CD4-positive, alpha-beta T cell treated with Interleukin-12 subunit alpha and Interleukin-12 subunit beta, for 1 hour (primary cell): ENCODE data around the gene SHC4.
"Not testable (repeated sequence)": the region's sequence is repeated elsewhere in the genome, so short reads cannot be mapped to it uniquely, and the experiment has no call there.

Source experiments
- DNase-seq: peaks from one replicate; pipeline ENCODE4 v3.0.0-alpha.2; 2020

SHC4 gene, protein sequence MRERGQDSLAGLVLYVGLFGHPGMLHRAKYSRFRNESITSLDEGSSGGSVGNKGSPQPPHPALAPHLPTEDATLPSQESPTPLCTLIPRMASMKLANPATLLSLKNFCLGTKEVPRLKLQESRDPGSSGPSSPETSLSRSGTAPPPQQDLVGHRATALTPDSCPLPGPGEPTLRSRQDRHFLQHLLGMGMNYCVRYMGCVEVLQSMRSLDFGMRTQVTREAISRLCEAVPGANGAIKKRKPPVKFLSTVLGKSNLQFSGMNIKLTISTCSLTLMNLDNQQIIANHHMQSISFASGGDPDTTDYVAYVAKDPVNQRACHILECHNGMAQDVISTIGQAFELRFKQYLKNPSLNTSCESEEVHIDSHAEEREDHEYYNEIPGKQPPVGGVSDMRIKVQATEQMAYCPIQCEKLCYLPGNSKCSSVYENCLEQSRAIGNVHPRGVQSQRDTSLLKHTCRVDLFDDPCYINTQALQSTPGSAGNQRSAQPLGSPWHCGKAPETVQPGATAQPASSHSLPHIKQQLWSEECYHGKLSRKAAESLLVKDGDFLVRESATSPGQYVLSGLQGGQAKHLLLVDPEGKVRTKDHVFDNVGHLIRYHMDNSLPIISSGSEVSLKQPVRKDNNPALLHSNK

DNA sequence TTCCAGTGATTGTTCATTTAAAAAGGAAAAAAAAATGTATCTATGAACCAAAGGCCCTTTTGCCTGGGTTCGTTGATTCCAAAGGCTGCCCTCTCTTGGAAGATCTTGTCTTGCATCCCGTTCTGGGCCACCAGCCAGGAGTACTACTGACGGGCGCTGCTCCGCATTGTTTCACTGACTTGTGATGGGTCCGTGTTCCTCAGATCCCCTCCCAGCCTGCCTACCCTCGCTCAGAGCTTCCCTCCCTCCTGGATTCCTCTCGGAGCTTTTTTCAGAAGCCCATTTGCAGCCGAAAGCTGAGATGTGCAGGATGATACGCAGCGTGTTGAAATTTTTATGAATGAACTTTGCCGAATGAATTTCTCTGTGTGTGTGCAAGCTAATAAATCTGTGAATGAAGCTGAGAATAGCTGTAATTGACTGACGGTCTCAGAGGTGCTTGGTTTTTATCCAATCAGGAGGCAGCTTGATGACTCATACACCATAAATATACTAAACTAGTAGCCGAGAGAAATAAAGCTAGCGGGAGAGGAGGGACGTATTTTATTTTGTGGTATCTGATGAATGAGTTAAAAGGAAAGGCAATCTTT is at the start of gene SHC4:
SHC4 (minus strand) TSS at position 396 of the 590 bp plus-strand sequence. CDS start 904 bp downstream, outside the sequence.
- peak; percentile 44 for DNase-seq

DNA sequence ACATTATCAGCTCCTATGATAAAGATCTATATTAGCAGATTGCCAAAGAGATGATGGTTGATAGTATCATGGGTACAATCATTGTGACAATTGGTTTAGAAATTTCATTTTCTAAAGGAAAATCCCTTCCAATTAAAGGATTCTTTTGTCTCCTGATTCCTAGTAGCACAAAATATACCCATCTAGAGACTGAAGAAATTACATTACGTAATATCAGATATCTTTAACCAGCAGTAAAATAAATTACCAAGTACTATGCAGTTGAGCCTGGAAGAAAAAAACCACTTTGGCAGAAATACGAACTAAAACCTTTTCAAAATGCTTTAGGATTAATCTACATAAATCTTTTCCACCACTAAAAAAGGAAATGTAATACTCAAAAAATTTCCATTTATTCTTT is 35.6 kb upstream of the SHC4 start:
- no peak for DNase-seq

DNA sequence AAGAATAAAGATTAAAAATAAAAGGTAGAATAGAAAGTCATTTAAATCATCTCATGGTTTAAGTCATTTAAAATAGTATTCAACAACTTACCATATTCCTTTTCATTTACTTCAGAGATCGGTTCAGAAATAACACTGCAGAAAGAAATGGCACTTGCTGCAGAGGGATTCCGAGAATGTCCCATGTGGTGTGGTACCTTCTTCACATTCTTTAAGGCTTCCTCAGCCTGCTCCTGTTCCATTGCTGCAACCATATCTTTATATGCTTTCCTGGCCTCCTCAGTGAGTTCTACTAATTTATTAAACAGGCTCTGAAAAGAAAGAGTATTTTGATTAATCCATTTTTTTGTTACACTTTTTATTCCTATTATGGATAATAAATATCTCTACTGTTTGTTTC is 32.6 kb upstream of the SHC4 start:
- no peak for DNase-seq

DNA sequence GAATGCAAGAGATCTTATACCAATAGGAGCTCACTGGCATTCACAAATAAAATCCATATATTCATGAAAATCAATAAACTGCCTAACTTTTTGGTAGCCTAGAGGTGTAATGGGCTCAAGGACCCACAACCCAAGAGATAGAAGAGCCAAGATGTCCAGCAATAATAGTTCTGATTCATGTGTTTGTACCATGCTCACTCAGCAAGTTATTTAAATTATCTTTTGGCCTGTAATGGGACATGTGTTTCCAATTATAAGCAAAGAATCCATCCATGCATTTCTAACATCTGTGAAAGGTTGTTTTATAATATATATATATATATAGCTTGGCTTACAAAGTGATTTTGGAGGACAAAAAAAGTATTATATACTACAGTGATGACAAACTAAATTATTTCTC is 29.7 kb upstream of the SHC4 start:
- DNase-seq = no peak

DNA sequence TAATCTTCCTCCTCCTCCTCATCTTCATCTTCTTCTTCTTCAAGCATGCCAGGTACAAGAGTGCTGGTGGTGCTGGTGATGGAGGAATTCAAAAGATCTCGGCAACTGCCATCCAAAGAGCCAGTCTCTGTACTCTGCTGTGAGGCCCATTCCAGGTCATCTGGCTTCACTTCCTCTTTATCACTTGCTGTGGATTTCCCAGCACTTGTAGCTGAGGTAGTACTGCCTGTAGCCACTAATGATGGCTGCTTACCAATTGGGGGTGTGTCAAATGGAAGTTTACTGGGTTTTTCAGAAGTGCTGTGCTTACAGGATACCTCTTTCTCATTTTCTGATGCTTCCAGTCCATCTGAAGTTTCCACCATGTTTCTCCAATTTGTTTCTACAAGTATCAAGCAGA is 28.8 kb upstream of the SHC4 start:
- DNase-seq = no peak

DNA sequence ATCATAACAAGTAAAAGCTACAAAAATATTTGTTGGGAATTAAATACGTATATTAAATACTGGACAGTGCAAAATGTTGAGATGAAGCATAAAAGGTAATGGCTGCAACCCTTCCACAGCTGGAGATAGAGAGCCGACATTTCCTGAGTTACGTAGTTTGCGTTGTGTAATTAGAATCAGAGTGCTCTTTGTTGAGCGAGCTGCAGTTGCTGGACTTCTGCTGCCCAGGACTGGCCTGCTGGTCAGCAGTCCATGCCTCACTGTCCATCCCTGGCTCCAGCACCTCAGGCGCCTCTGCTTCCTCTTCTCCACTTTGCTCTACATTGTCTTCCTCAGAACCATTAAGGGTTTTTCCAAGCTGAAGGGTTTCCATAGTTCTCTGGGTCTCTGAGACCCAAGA is 28.4 kb upstream of the SHC4 start:
- DNase-seq = no peak

DNA sequence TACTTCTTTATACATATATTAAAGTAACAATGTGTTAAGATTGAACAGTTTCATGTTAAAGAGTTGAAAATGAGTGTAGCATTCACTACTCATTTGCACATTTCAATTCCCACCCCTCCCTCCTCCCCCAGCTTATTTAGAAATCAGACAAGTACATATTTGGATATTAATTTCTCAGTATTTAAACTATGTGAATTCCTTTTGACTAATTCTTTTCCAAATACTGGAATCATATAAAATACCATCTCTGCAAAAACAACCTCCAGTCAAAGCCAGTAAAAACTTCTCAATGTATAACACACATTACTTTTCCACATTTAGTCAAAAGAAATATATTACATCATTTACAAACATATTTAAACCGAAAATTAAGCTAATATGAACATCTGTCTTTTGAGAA is 25.5 kb upstream of the SHC4 start:
- DNase-seq = no peak

DNA sequence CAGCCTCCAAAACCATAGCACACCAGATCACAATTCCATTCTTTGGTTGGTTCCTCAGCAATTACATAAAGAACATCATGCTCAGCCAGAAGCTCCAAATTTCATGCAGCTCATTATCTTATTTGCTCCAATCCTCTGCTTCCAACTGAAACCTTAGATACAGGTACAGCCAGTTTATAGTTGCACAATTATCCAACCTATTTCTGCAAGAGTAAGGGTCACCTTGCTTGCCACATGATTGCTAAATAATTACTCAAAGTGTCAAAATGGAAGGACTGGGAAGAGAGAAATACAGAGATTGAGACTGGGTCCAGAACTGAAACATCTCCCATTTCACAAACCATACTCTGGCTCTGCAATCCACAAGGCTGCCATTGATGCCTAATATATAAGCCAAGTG is 23.4 kb upstream of the SHC4 start:
- DNase-seq = no peak

DNA sequence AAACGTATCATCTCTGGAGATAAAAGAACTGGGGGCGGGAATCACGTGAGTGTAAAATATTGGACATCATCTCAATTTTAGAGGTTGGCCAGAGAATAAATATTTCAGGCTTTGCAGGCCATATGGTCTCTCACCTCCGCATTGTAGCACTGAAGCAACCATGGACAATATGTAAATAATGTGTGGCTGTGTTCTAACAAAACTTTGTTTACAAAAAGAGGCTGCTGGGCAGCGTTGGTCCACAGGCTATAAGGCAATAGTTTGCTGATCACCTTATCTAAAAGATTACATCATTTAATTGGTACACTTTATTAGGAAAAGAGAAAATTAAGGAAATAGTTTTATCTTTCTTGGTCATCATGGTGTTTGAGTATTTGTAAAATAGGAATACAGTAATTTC is 22.5 kb upstream of the SHC4 start:
- DNase-seq = no peak

DNA sequence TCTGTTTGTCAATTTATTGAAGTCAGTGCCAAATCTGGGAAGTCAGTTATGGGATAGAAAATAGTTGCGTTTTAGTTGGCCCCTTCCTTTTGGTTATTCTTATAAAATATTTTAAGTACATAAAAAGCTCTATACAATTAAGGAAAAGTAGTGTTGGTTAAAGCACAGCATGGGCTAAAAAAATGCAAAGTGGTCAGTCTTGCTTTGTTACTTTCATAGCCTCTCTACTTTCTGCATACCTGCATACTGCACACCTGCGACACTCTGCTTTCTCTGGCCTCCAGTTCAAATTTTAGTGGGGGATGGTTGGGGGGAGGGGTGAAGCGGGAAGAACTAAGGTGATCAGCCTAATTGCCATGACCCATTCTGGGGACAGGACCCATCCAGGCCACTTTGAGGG is 21.8 kb upstream of the SHC4 start:
- no peak for DNase-seq

DNA sequence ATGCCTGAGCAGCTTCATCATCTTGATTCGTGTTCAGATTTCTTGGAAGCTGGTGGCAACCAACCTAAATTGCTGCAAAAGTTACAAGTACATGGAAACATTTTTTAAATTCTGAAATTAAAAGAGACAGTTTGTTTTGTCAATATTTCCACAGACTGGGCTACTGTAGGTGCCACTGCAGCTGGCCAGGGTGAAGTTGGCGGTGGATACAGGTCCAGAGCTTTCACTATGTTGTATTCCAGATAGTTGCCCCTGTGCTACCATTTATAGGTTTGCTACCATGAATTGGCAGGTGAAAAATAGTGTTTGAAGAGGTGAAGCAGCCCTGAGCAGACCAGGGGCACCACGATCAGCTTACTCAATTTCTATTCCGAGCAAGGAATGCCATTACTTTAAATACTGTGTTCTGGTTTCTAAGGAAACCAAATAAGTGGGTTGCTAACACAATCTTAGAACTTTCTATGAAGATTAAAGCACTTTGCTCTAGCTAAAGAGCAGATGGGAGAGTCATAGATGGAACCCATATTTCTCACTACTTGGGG is 21.2 kb upstream of the SHC4 start:
- DNase-seq = no peak

DNA sequence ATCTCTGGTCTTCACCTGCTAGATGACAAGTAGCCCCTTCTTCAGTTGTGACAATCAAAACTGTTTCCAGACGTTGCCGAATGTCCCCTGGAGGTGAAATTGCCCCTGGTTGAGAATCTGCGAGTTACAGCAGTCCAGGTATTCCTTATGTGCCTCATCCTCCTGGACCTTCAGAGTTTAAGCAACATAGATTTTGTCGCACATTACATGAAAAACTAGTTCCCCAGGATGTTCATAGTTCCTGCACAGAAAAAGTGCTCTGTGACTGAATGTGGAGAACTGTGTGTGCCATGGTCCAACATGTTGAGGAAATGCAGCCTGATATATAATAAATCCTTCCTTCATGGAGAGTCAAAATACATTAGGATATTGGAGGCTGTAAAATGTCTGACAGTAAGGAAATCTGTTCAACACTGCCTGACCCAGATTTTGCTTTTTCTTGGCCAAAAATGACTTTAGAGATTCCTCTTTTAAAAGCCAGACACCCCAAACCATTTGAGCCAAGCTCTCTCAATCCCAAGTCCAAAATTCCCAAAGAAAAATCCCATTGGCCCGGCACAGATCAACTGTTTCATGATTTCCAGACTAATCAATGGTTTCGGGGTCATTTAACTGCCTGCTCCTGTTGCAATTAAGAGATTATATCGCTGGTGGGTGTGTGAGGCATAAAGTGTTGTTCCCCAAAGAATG is 20.4 kb upstream of the SHC4 start:
- DNase-seq = no peak

DNA sequence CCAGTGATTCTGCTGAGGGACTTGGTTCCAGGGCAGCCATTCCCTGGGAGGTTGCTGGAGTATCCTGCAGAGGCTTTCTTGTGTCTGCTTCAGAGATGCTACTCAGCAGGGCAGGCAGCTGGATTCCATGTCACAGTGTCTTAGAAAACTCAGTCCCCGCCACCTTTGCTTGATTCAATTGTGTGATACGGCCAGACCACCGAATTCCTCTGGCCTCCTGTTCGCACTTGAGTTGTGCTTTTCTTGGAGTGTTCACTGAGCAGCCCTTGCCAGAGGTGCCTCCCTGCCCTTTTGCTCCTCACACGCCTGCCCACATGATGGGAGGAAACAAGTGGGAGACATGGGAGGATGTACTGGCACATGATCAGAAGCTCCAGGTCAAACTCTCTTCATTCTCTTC is 19.6 kb upstream of the SHC4 start:
- DNase-seq = no peak

DNA sequence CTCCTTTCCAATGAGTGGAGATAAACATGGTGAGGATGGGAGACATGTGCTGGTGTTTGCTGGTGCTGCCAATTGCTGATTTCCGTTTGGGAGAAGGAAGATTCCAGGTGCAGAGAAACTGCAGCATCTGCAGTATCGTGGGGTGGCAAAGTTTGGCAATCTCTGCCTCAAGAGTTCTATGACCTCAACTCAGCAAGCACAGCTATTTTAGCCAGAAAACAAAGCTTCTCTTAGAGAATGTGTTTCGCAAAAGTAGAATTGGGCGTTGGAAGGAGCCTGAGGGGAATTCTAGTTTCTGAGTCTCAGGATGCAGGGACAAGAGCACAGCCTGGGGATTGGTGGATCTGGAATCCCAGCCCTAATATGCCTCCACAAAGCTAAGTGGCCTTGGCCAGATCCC is 18.2 kb upstream of the SHC4 start:
- no peak for DNase-seq

DNA sequence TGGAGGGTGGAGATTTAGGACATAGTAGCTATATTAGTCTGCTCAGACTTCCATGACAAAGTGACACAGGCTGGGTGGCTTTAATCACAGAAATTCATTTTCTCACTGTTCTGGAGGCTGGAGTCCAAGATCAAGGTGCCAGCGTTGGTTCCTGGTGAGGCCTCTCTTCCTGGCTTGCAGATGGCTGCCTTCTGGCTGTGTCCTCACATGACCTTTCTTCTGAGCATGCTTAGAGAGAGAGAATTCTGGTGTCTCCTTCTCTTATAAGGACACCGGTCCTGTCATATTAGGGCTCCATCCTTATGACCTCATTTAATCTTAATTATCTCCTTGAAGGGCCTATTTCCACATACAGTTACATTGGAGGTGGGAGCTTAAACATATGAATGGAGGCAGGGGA is 14.9 kb upstream of the SHC4 start:
- DNase-seq = no peak

DNA sequence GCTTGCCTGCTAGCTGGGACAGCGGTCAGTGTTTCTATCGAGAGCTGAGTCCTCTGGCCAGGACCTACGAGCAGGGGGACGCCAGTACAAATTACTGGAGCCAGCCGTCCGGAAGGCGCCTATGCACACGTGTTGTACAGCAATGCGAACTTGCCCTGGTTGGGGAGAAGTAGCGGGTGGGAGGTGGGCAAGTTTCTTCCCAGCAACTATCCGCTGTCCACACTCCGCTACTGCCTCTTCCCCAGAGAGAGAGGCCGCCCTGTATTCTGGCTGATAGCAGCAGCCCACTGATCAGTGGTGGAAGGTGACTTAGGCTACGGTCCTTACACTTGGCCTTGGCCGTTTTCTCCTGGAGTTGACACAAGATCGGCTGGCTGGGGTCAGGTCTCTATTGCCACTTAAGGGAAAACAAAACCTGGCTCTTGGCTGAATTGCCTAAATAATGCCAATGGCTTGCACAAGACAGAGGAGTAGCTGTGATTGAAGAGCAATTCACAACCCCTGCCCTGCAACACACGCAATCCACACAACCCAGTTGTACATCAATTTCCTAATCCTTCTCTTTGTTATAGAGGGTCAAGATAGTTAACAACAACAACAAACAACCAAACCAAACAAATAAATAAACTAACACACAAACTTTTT is 12.8 kb upstream of the SHC4 start:
- no peak for DNase-seq

DNA sequence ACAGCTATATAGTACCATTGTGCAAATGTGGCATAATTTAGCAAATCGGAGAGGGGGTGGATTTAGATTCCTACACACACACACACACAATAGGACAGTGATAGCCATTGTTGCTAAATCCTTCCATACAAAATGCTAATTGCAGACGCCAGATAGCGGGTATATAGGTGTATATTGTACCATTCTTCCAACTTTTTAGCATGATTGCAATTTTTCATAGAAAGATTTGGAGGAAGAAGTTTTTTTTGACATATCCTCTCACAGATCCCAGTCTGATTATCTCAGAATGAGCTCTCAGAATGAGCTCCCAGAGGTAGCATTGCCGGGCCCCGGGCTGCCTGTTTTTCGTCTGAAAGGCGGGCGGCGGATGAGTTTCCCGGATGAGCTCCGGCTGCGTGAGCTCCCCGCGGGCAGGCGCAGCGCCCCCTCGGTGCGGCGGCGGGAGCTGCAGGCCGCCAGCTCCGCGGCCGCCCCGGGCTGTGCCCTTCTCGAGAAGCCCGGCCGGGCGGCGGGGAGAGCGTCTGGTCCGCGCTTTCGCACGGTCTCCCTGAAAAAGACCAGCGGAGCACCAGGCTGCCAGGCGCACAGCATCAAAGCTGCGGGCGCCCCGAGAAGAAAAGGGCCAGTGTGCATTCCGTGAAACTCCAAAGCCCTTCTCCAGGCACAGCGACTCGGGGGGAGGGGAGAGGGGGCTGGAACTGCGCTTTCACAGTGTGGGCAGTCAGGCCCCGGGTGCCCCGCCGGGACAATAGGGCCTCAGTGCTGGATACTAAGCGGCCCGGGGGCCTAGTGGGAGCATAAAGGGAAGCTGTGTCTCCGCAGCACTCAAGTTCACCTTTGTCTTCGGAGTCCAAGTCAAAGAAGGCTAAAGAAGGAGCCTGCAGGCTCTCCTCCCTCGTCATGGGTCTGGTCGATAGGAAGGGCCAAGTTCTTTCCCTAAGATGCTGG is 12.0 kb upstream of the SHC4 start:
- peak; percentile 73 for DNase-seq

DNA sequence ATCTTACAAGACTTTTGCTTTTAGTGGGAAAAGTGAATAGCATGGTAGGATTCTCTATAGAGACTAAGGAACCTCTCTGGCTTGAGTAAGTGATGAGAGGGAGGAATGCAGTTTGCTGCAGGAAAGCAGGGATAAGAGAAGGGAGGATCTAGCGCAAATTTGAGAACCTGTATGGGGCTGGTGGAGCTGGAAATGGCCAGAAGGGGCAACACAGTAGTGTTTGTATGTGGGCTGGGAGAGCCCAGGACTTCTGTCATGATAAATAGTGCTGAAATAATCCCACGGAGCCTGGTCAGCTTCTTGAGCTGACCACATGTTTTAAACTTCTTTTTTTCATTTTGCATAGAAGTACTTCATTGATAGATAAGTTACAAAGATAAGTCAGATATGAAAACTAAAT is 11.2 kb upstream of the SHC4 start:
- DNase-seq = no peak

DNA sequence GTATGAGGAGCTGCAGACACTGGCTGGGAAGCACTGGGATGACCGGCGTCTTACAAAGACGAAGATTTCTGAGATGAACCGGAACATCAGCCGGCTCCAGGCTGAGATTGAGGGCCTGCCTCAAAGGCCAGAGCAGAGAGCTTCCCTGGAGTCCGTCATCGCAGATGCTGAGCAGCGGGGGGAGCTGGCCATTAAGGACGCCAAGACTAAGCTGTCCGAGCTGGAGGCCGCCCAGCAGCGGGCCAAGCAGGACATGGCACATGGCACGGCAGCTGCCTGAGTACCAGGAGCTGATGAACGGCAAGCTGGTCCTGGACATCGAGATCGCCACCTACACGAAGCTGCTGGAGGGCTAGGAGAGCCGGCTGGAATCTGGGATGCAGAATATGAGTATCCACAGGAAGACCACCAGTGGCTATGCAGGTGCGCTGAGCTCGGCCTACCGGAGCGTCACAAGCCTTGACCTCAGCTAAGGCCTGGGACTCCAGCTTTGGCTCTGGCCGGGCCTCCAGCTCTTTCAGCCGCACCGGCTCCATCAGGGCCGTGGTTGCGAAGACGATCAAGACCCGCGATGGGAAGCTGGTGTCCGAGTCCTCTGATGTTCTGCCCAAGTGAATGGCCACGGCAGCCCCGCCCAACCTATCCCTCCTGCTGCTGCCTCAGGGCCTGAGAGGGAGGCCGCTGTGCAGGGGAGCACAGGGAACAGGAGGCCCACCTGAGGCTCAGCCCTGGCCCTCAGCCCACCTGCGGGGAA is 9.2 kb upstream of the SHC4 start:
- DNase-seq = no peak

DNA sequence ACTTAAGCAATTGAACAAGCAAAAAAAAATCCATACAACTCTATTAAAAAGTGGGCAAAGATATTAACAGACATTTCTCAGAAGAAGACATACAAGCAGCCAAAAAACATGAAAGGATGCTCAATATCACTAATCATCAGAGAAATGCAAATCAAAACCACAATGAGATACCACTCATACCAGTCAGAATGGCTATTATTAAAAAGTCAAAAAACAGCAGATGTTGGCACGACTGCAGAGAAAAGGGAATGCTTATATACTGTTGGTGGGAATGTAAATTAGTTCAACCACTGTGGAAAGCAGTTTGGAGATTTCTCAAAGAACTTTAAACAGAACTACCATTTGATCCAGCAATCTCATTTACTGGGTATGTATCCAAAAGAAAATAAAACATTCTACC is 7.2 kb upstream of the SHC4 start:
- DNase-seq = not testable (repeated sequence)

DNA sequence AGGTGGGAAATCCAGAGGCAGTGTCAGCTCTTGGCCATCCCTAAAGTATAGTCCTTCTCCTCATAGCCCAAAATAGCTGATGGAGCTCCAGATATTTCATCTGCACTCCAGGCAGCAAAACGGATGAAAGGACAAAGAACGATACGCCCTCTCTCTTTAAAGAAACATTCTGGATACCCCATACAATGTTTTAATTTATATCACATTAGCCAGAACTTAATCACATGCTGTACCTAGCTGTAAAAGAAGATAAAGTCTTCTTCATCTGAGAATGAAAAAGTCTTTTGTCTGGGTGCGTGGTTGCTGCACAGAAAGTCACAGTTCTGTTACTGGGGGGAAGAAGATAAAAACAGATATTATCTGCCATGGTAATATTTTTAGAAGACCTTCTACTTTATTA is 4.3 kb upstream of the SHC4 start:
- no peak for DNase-seq
